GM18909 (cell line): Measurements from ENCODE around the gene ITPRID2.
"Not testable (repeated sequence)": the region's sequence is repeated elsewhere in the genome, so short reads cannot be mapped to it uniquely, and the experiment has no call there.

ENCODE experiments used
- ATAC-seq: cut with Tn5 transposase; IDR thresholded peaks from one replicate; pipeline ENCODE4 v1.9.1; 2021; ENCODE audit warnings: mild to moderate bottlenecking; ENCODE audit not compliant: unreplicated experiment, poor library complexity

Gene ITPRID2

GRCh38 chr2:181957668-181958067 lies 66.1 kb downstream of the ITPRID2 start:
- ATAC-seq = no peak

- no peak for ATAC-seq
These were observed 67.2 kb downstream of the ITPRID2 start for GRCh38 chr2:181958726-181959125.

DNA sequence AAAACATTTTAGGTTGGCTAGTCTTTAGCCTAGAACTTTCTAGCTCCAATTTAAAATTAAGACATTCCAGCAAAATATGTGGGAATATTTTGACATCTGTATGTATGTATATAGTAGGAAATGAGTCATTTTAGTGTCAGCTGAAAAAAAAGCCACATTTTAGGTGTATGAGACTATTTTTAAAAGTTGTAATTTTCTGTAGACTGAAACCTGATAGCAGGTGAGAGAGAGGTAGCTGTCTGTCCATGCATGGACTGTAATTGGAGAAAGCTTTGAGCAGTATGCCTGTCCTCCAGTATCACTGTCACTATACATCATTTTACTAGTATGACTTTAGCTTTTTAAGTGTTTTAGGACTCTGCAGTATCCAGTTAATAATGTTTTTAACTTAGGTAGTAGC lies 68.0 kb downstream of the ITPRID2 start:
- ATAC-seq = no peak

- not testable (repeated sequence) for ATAC-seq
These were observed 69.6 kb downstream of the ITPRID2 start for GRCh38 chr2:181961167-181961566.

GRCh38 chr2:181962142-181962541 lies 70.6 kb downstream of the ITPRID2 start:
- ATAC-seq = no peak

GRCh38 chr2:181970160-181970794 lies 78.7 kb downstream of the ITPRID2 start:
- ATAC-seq = no peak

DNA sequence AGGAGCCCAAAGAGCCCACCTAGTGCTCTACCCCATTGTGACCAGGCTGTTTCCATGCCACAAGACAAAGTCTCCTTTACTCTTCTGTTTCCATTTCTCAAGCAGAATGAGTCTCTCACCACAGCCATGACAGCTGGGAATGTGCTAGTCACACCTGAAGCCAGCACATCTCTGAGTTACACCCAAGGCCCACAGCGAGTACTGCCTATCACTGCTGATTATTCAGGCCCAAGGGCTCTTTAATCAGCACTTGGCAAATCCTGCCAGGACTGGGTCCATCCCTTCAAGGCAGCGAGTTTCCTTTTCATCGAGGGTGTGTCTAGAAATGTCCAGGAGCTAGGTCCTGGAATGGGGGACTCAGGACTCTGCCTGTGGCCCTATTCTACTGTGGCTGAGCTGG lies 79.5 kb downstream of the ITPRID2 start:
- ATAC-seq = no peak

DNA sequence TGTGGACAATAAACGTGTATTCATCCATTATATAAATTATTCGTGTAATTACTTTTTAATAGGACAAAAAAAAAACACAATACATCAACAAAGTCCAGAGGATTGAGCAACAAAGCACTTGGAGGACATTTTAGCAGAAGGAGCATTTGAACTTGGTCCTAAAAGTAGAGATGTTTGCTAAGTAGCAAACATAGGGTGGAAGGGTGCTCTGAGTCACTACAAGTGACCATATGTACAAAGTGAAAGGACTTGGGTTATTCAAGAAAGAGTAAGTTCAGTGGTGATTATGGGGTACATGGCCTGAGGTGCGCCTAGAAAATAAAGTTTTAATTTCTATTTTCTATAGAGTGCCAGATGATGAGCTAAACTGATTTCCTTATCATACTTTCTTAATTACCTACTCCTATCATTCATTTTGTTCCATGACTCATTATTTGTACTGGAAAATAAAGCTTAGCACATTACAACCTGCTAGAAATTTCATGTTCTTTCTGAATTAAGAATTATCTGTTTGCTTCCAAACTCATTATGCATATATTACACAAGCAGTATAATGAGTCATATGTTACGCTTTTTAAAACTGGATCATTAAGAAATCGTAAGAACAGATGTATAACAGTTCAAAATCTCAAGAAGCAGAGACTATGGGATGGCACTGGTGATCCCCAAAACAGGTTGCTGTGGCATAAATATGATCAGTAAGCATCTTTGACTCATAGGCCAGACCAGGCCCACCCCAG lies 81.1 kb downstream of the ITPRID2 start:
- no peak for ATAC-seq

- no peak for ATAC-seq
These were observed 81.7 kb downstream of the ITPRID2 start for GRCh38 chr2:181973171-181973783.

DNA sequence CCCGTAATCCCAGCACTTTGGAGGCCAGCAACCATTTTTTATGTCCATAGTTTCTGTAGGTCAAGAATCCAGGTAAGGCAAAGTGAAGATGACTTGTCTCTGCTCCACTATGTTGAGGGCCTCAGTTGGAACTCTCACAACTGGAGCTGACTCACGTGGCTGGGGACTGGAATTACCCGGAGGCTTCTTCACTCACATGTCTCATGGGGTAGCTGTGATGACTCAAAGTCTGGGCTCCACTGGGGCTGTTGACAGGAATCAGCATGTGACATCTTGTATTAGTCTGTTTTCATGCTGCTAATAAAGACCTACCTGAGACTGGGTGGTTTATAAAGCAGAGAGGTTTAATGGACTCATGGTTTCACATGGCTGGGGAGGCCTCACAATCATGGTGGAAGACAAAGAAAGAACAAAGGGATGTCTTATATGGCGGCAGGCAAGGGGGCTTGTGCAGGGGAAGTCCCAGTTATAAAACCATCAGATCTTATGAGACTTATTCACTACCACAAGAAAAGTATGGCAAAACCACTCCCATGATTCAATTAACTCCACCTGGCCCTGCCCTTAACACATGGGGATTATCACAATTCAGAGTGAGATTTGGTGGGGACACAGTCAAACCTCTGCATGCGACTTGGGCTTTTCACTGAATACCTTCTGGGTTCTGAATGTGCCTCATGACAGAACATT lies 86.3 kb downstream of the ITPRID2 start:
- peak; percentile 67 for ATAC-seq

DNA sequence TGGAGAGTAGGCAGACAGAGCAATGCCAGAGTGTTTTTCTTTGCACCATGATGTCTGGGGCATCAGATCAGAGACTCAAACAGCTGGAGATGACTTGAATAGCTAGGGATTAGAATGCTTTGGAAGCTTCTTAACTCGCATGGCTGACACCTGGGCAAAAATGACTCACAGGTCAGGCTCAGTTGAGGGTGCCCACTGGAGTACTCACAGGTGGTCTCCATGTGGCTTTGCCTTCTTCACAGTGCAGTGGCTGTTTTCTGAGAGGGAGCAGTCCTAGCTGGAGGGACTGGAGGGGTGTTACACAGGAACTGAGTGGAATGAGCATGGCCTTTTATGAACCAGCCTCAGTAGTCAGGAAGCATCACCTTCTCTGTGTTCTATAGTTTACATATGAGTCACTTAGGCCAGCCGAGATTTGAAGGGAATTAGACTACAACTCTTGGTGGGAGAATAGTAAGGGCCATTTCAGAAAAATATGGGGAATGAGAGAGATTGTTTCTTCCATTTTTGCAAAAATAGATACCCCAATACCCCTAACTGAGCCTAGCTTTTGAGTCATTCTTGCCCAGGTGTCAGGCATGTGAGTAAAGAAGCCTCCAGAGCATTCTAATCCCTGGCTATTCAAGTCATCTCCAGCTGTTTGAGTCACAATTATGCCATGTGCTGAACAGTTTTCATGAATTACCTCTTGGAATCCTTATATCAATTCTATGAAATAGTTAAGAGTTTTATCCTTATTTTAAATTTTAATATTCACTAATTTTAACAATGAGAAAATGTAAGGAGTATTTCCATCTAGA lies 87.0 kb downstream of the ITPRID2 start:
- ATAC-seq = peak; percentile 30
